ENCODE measurements around the gene CBX5.
"Not testable (repeated sequence)": the region's sequence is repeated elsewhere in the genome, so short reads cannot be mapped to it uniquely, and the experiment has no call there.

CBX5 gene

DNA sequence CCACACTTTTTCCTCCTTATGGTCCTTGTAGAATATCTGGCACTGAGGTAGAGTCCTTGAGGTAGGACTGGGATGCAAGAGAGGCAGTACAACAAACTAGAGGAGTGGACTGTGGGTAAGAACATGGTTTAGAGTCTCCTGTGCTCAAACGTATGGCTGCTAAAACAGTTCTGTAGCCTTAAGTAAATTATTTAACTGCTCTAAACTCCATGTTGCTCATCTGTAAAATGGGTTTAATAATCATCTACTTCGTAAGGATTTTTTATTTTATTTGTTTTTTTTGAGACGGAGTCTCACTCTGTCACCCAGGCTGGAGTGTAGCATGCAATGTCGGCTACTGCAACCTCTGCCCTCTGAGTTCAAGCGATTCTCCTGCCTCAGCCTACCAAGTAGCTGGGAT, 41.4 kb upstream of the CBX5 start:
- Histone ChIP-seq H3K36me3 (ENCODE audit: control insufficient read depth, insufficient read depth, low read length) (no peaks in the 10 kb centered on the region), H3K4me3 (ENCODE audit: low read depth, low read length) (no peak overlapping the region), H3K79me2 (peaks cover 13% of the 10 kb centered on the region), H3K27me3 (ENCODE audit: control insufficient read depth, insufficient read depth, low read length) (no peaks in the 10 kb centered on the region), H3K9ac (no peak overlapping the region), H3K4me2 (ENCODE audit: low read length) (no peak overlapping the region), H2AFZ (no peak overlapping the region), H3K9me3 (ENCODE audit: control insufficient read depth, low read length) (no peaks in the 10 kb centered on the region), H3K27ac (no peak overlapping the region), H3K4me1 (no peaks in the 10 kb centered on the region)
- TF ChIP-seq, protein P1, sequence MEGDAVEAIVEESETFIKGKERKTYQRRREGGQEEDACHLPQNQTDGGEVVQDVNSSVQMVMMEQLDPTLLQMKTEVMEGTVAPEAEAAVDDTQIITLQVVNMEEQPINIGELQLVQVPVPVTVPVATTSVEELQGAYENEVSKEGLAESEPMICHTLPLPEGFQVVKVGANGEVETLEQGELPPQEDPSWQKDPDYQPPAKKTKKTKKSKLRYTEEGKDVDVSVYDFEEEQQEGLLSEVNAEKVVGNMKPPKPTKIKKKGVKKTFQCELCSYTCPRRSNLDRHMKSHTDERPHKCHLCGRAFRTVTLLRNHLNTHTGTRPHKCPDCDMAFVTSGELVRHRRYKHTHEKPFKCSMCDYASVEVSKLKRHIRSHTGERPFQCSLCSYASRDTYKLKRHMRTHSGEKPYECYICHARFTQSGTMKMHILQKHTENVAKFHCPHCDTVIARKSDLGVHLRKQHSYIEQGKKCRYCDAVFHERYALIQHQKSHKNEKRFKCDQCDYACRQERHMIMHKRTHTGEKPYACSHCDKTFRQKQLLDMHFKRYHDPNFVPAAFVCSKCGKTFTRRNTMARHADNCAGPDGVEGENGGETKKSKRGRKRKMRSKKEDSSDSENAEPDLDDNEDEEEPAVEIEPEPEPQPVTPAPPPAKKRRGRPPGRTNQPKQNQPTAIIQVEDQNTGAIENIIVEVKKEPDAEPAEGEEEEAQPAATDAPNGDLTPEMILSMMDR (IDR thresholded peaks at IDR 0.05) = no peak

DNA sequence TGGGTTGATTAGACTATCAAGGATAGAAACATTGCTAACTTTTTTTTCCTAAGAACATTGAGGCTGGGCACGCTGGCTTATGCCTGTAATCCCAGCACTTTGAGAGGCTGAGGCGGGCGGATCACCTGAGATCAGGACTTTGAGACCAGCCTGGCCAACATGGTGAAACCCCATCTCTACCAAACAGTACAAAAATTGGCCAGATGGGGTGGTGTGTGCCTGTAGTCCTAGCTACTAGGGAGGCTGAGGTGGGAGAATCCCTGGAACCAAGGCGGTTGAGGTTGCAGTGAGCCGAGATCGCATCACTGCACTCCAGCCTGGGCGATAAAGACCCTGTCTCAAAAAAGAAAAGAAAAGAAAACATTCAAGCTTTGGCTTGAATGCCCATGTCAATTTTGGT, 32.4 kb upstream of the CBX5 start:
- not testable (repeated sequence) for H3K79me2 ChIP-seq; H3K4me2 ChIP-seq (ENCODE audit: low read length); H3K4me1 ChIP-seq; H3K27ac ChIP-seq; H3K9ac ChIP-seq; H3K4me3 ChIP-seq (ENCODE audit: low read depth, low read length); H2AFZ ChIP-seq; H3K27me3 ChIP-seq (ENCODE audit: control insufficient read depth, insufficient read depth, low read length); H3K9me3 ChIP-seq (ENCODE audit: control insufficient read depth, low read length); H3K36me3 ChIP-seq (ENCODE audit: control insufficient read depth, insufficient read depth, low read length)

DNA sequence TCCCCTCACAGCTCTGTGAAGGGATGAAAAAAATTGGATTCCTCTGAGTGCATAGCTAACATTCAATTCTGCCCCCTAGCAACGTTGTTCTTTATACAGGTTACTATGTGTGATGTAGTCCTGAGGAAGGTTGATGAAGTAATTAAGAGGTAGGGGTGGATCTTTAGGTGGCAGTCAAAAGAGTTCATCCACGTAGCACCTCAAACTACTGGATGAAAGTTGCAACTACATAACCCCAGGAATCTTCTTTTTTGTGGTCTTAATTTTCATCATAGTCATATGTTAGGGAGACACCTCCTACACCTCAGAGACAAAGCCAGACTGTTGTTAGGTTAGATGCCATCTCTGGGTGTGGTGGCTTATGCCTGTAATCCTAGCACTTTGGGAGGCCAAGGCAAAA, 31.1 kb upstream of the CBX5 start:
- no peaks in the 10 kb centered on the region for H3K9me3 ChIP-seq (ENCODE audit: control insufficient read depth, low read length)

DNA sequence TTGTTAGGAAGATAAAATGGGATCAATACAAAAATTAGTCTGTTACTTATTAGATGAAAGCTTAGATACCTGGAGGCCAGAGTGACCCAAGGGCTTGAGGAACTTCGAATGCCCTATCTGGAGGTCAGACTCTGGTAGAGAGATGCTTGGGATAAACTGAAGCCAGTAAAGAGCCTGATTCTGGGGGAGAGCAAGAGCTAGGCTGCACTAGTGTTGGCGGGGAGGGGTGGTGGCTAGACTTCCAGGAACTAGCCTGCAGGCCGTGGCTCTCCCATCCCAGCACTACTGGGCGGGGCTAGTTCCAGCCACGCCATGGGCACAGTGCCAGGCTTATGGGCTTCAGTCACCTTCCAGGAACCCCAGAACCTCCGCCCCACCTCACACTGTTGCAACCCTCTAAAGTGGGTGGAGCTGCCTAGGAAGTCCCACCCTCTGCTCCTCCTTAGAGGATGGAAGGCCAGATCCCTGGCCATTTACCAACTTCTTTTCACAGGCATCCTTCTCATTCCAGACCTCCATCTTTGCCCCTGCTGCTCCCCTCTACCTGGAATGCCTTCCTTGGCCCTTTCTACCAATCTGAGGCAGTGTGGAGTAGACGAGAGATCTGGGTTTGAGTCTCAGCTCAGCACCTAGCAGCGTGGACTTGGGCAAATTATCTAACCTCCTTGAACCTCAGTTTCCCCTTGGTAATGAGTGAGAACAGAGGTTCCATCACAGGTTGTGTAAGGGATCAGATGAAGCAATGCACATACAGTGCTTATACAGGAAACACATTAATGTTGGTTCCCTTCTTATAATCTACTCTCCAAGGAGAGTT, 27.2 kb upstream of the CBX5 start:
- H3K79me2 ChIP-seq = no peaks in the 10 kb centered on the region
- peaks cover 2% of the 10 kb centered on the region for H3K4me1 ChIP-seq
- TF ChIP-seq, protein P1 (IDR thresholded peaks at IDR 0.05) = no peak
- H3K4me3 ChIP-seq (ENCODE audit: low read depth, low read length) = no peak overlapping the region
- H3K4me2 ChIP-seq (ENCODE audit: low read length) = no peak overlapping the region
- H3K9ac ChIP-seq = no peak overlapping the region
- no peak overlapping the region for H3K27ac ChIP-seq
- H2AFZ ChIP-seq = no peak overlapping the region
- no peaks in the 10 kb centered on the region for H3K9me3 ChIP-seq (ENCODE audit: control insufficient read depth, low read length)
- H3K36me3 ChIP-seq (ENCODE audit: control insufficient read depth, insufficient read depth, low read length) = no peaks in the 10 kb centered on the region
- no peaks in the 10 kb centered on the region for H3K27me3 ChIP-seq (ENCODE audit: control insufficient read depth, insufficient read depth, low read length)

More for the DNA sequence above, 31.1 kb upstream of the CBX5 start:
- H3K79me2 ChIP-seq = no peaks in the 10 kb centered on the region
- no peaks in the 10 kb centered on the region for H3K4me1 ChIP-seq
- no peaks in the 10 kb centered on the region for H3K36me3 ChIP-seq (ENCODE audit: control insufficient read depth, insufficient read depth, low read length)
- no peak overlapping the region for H2AFZ ChIP-seq
- TF ChIP-seq, protein P1 (IDR thresholded peaks at IDR 0.05) = no peak
- no peak overlapping the region for H3K4me3 ChIP-seq (ENCODE audit: low read depth, low read length)
- no peak overlapping the region for H3K4me2 ChIP-seq (ENCODE audit: low read length)
- no peak overlapping the region for H3K9ac ChIP-seq
- no peaks in the 10 kb centered on the region for H3K27me3 ChIP-seq (ENCODE audit: control insufficient read depth, insufficient read depth, low read length)
- H3K27ac ChIP-seq = no peak overlapping the region

DNA sequence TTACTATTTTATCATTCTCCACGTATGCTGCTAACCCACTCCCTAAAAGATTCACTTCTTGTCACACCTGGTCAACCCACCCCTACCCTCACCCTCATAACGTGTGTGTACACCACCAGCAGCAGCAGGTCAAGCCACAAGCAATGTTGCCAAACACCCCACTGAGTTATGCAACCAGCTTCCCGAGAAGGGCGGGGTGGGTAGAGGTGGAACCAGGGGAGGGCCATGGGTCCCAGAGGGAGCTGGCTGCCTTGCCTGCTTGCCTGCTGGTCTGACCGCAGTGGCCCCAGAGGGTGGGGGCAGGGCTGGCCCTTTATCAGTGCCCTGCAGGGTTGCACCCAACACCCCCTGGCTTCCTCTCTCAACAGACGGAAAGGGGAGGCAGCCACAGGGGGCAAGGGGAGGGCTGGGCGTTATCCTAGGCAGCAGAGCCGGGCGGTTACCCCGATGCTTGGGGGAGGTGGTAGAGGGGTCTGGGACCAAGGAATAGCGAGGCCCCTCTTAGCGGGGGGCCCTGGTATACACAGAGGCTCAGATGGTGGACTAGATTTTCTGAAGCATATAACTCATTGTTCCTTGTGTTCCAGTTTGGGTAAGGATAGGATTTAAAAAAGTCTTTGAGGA, 24.4 kb upstream of the CBX5 start:
- TF ChIP-seq, protein P1 (IDR thresholded peaks at IDR 0.05) = no peak
- no peak overlapping the region for H3K4me3 ChIP-seq (ENCODE audit: low read depth, low read length)
- no peak overlapping the region for H3K4me2 ChIP-seq (ENCODE audit: low read length)
- no peaks in the 10 kb centered on the region for H3K9me3 ChIP-seq (ENCODE audit: control insufficient read depth, low read length)
- peak overlapping the region; percentile 57 for H2AFZ ChIP-seq
- H3K4me1 ChIP-seq = peaks cover 15% of the 10 kb centered on the region
- H3K36me3 ChIP-seq (ENCODE audit: control insufficient read depth, insufficient read depth, low read length) = no peaks in the 10 kb centered on the region
- no peak overlapping the region for H3K9ac ChIP-seq
- peak overlapping the region; percentile 2 for H3K27ac ChIP-seq
- no peaks in the 10 kb centered on the region for H3K27me3 ChIP-seq (ENCODE audit: control insufficient read depth, insufficient read depth, low read length)
- H3K79me2 ChIP-seq = no peaks in the 10 kb centered on the region
